Measurements from ENCODE around the gene OBSL1.

OBSL1 gene

GRCh38 chr2:219572237-219573001, 1.1 kb upstream of the OBSL1 start, which contains the start of gene INHA:
INHA (plus strand) TSS chr2:219572310; CDS start chr2:219572375, 65 bp downstream.
- Histone ChIP-seq H3K27ac (ENCODE audit: low read length) (no peak within 1 kb of the TSS), H3K4me3 (ENCODE audit: low read depth in 1 of 2, low read length in 2 of 2) (peak within 1 kb of the TSS in 1 of 2 donors; percentile 74), H3K36me3 (ENCODE audit: control insufficient read depth in 1 of 2, insufficient read depth in 2 of 2, low read length in 2 of 2) (peaks cover 0 to 9% of the 10 kb centered on the region in 2 donors), H3K9me3 (ENCODE audit: control insufficient read depth in 1 of 2, low read length in 2 of 2) (no peaks in the 10 kb centered on the region), H3K27me3 (ENCODE audit: low read depth, low read length) (no peaks in the 10 kb centered on the region), H3K4me1 (ENCODE audit: control insufficient read depth in 1 of 2, insufficient read depth in 2 of 2, low read length in 2 of 2) (peaks cover 0 to 16% of the 10 kb centered on the region in 2 donors)

DNA sequence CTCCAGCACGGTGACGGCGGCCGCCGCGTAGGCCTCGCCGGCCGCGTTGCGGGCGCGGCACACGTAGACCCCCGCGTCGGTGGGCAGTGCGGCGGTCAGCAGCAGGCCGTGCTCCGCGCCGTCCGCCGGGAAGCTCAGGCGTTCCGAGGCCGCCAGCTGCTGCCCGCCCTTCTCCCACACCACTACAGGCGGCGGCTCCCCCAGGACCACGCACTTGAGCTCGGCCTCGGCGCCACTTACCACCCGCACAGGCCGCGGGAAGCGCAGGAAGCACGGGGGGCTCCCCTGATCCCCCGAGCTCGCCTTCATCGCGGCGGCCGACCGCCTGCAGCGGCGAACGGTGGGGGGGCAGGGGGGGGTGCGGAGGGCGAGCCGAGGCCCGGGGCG, 422 bp downstream of the OBSL1 start:
- Histone ChIP-seq H3K9me3 (ENCODE audit: control insufficient read depth in 1 of 2, low read length in 2 of 2) (no peaks in the 10 kb centered on the region), H3K4me1 (ENCODE audit: control insufficient read depth in 1 of 2, insufficient read depth in 2 of 2, low read length in 2 of 2) (peaks cover 0 to 16% of the 10 kb centered on the region in 2 donors), H3K36me3 (ENCODE audit: control insufficient read depth in 1 of 2, insufficient read depth in 2 of 2, low read length in 2 of 2) (peaks cover 0 to 24% of the 10 kb centered on the region in 2 donors), H3K27ac (ENCODE audit: low read length) (no peak overlapping the region), H3K27me3 (ENCODE audit: low read depth, low read length) (no peaks in the 10 kb centered on the region), H3K4me3 (ENCODE audit: low read depth in 1 of 2, low read length in 2 of 2) (peak overlapping the region in 1 of 2 donors; percentile 74)

DNA sequence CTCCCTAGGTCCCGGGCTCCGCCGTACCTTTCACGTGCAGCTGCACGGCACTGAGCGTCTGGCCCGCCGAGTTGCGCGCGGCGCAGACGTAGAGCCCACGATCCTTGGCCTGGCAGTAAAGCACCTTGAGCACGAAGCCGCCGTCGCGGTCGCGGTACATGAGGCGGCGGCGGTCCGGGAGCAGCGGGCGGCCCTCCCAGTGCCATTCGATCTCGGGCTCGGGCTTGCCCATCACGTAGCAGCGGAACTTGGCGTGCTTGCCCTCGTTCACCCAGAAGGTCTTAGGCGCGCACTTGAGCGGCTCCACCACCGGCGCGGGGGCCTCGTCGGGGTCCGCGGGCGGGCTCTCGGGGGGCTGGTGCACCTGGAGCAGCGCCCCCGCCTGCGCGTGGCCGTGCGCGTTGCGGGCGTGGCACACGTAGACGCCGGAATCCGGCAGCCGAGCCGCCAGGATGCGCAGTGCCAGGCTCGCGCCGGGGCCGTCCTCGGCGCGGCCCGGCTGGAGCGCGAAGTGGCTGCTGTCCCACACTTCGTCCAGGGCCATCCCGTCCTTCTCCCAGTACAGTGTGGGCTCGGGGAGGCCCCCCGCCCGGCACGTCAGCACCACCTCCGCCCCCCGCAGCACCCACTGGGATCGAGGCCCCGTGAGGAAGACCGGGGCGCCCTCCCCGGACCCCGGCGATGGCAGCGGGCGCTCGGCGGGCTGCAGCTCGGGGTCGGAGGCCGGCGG, 980 bp downstream of the OBSL1 start:
- Histone ChIP-seq H3K9me3 (ENCODE audit: control insufficient read depth in 1 of 2, low read length in 2 of 2) (no peaks in the 10 kb centered on the region), H3K27ac (ENCODE audit: low read length) (no peak overlapping the region), H3K4me1 (ENCODE audit: control insufficient read depth in 1 of 2, insufficient read depth in 2 of 2, low read length in 2 of 2) (peaks cover 0 to 16% of the 10 kb centered on the region in 2 donors), H3K27me3 (ENCODE audit: low read depth, low read length) (no peaks in the 10 kb centered on the region), H3K36me3 (ENCODE audit: control insufficient read depth in 1 of 2, insufficient read depth in 2 of 2, low read length in 2 of 2) (peaks cover 0 to 24% of the 10 kb centered on the region in 2 donors), H3K4me3 (ENCODE audit: low read depth in 1 of 2, low read length in 2 of 2) (peak overlapping the region in 1 of 2 donors; percentile 74)

GRCh38 chr2:219569635-219570034, 1.7 kb downstream of the OBSL1 start:
- Histone ChIP-seq H3K4me1 (ENCODE audit: control insufficient read depth in 1 of 2, insufficient read depth in 2 of 2, low read length in 2 of 2) (peaks cover 0 to 16% of the 10 kb centered on the region in 2 donors), H3K27ac (ENCODE audit: low read length) (no peak overlapping the region), H3K36me3 (ENCODE audit: control insufficient read depth in 1 of 2, insufficient read depth in 2 of 2, low read length in 2 of 2) (peaks cover 0 to 27% of the 10 kb centered on the region in 2 donors), H3K27me3 (ENCODE audit: low read depth, low read length) (no peaks in the 10 kb centered on the region), H3K4me3 (ENCODE audit: low read depth in 1 of 2, low read length in 2 of 2) (peak overlapping the region in 1 of 2 donors; percentile 74), H3K9me3 (ENCODE audit: control insufficient read depth in 1 of 2, low read length in 2 of 2) (no peaks in the 10 kb centered on the region)

- H3K4me1 ChIP-seq (ENCODE audit: control insufficient read depth in 1 of 2, insufficient read depth in 2 of 2, low read length in 2 of 2), result peaks cover 0 to 16% of the 10 kb centered on the region in 2 donors
- no peaks in the 10 kb centered on the region for H3K9me3 ChIP-seq (ENCODE audit: control insufficient read depth in 1 of 2, low read length in 2 of 2)
- peaks cover 0 to 27% of the 10 kb centered on the region in 2 donors for H3K36me3 ChIP-seq (ENCODE audit: control insufficient read depth in 1 of 2, insufficient read depth in 2 of 2, low read length in 2 of 2)
- H3K27me3 ChIP-seq (ENCODE audit: low read depth, low read length), result no peaks in the 10 kb centered on the region
- no peak overlapping the region for H3K4me3 ChIP-seq (ENCODE audit: low read depth in 1 of 2, low read length in 2 of 2)
- H3K27ac ChIP-seq (ENCODE audit: low read length), result no peak overlapping the region
Measured at GRCh38 chr2:219569041-219569440, 2.3 kb downstream of the OBSL1 start.

- Histone ChIP-seq H3K9me3 (ENCODE audit: control insufficient read depth in 1 of 2, low read length in 2 of 2) (no peaks in the 10 kb centered on the region), H3K27me3 (ENCODE audit: low read depth, low read length) (no peaks in the 10 kb centered on the region), H3K27ac (ENCODE audit: low read length) (no peak overlapping the region), H3K4me3 (ENCODE audit: low read depth in 1 of 2, low read length in 2 of 2) (no peak overlapping the region), H3K4me1 (ENCODE audit: control insufficient read depth in 1 of 2, insufficient read depth in 2 of 2, low read length in 2 of 2) (peaks cover 0 to 16% of the 10 kb centered on the region in 2 donors), H3K36me3 (ENCODE audit: control insufficient read depth in 1 of 2, insufficient read depth in 2 of 2, low read length in 2 of 2) (peaks cover 0 to 37% of the 10 kb centered on the region in 2 donors)
Measured at GRCh38 chr2:219567791-219568361, 3.5 kb downstream of the OBSL1 start.

DNA sequence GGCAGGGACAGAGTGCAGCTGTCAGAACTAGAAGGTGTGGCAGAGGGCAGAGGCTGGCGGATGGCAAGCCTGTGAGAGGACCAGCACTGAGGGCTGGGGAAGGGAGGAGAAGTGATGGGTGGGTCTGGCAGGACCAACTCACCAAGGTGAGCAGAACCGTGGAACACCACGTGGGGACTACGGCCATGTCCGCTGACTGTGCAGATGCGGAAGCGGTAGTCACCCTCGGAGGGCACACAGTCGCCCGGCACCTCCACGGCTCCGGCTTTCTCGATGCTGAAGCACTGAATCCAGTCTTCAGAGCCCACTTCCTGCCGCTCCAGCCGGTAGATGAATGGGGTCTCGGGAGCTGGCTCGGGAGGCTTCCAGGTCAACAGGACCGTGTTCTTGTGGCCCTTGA, 4.2 kb downstream of the OBSL1 start:
- H3K4me3 ChIP-seq (ENCODE audit: low read depth in 1 of 2, low read length in 2 of 2), result no peak overlapping the region
- H3K4me1 ChIP-seq (ENCODE audit: control insufficient read depth in 1 of 2, insufficient read depth in 2 of 2, low read length in 2 of 2), result peaks cover 0 to 16% of the 10 kb centered on the region in 2 donors
- no peaks in the 10 kb centered on the region for H3K9me3 ChIP-seq (ENCODE audit: control insufficient read depth in 1 of 2, low read length in 2 of 2)
- no peak overlapping the region for H3K27ac ChIP-seq (ENCODE audit: low read length)
- no peaks in the 10 kb centered on the region for H3K27me3 ChIP-seq (ENCODE audit: low read depth, low read length)
- peaks cover 0 to 40% of the 10 kb centered on the region in 2 donors for H3K36me3 ChIP-seq (ENCODE audit: control insufficient read depth in 1 of 2, insufficient read depth in 2 of 2, low read length in 2 of 2)

- Histone ChIP-seq H3K4me3 (ENCODE audit: low read depth in 1 of 2, low read length in 2 of 2) (no peak overlapping the region), H3K36me3 (ENCODE audit: control insufficient read depth in 1 of 2, insufficient read depth in 2 of 2, low read length in 2 of 2) (peaks cover 0 to 40% of the 10 kb centered on the region in 2 donors), H3K27ac (ENCODE audit: low read length) (no peak overlapping the region), H3K9me3 (ENCODE audit: control insufficient read depth in 1 of 2, low read length in 2 of 2) (no peaks in the 10 kb centered on the region), H3K4me1 (ENCODE audit: control insufficient read depth in 1 of 2, insufficient read depth in 2 of 2, low read length in 2 of 2) (peaks cover 0 to 12% of the 10 kb centered on the region in 2 donors), H3K27me3 (ENCODE audit: low read depth, low read length) (no peaks in the 10 kb centered on the region)
Measured at GRCh38 chr2:219566640-219567039, 4.7 kb downstream of the OBSL1 start.

DNA sequence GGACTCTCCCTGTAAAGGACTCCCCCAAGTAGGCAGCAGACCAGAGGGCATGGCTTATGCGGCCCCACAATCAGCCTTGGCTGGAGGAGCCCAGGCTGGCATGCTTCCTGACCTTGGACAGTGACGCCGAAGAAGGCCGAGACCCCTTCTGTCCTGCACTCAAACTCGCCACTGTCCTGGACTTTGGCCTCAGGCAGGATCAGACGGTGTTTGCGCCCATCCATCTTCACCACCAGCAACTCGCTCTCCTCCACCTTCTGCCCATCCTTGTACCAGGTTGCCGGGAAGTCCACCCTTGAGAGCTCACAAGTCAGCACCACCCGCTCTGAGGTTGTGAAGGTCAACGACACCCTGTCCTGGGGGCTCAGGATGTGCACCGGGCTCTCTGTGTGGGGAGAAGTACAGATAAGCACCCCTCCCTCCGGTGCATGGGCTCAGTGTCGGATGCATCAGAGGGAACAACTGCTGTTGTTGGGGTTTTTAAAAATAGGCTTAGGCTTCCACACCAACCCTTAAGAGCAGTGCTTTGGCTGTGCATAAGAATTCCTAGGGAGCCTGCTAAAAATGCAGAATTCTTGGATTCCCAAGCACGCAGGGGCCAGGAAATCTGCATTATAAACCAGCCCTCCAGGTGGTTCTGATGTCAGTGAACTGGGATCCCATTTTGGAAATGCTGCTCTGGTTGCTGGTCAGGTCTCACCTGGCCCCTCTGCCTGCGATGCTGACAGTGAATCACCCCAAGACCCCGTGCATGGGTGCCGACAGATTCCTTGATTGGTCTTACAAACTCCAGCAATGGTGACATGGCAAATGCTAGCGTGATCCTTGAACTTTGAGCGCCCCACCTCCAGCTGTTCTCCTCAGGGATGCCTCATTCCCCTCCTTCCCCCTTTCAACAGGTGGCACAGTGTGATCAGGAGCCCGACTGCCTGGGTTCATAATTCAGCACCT, 5.9 kb downstream of the OBSL1 start:
- Histone ChIP-seq H3K36me3 (ENCODE audit: control insufficient read depth in 1 of 2, insufficient read depth in 2 of 2, low read length in 2 of 2) (peaks cover 0 to 40% of the 10 kb centered on the region in 2 donors), H3K27ac (ENCODE audit: low read length) (no peak overlapping the region), H3K4me1 (ENCODE audit: control insufficient read depth in 1 of 2, insufficient read depth in 2 of 2, low read length in 2 of 2) (peaks cover 0 to 8% of the 10 kb centered on the region in 2 donors), H3K27me3 (ENCODE audit: low read depth, low read length) (no peaks in the 10 kb centered on the region), H3K9me3 (ENCODE audit: control insufficient read depth in 1 of 2, low read length in 2 of 2) (no peaks in the 10 kb centered on the region), H3K4me3 (ENCODE audit: low read depth in 1 of 2, low read length in 2 of 2) (no peak overlapping the region)

DNA sequence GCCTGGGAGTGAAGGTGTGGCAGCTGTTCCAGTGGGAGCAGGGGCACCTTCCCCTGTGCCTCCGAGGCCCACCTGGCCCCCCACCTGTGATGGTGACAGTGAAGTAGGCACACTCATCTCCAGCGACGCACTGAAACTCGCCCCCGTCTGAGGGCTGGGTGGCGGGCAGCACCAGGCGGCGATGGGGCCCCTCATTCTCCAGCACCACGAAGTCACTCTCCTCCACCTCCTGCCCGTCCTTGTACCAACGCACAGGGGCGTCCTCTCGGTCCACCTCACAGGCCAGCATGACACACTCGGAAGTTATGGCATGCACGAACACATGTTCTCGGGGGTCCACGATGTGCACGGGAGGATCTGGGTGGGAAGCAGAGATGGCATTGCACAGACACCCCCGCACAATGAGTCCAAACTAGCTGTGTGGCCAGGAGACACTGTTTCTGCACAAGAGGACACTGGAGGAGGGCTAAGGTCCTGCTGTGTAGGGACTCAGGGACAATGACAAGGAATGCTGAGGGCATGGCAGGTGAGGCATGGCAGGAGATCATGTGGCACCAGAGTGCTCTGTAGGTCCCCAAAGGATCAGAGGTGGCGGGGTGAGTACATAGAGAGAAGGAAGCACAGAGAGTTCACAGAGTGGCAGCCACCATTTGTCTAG, 7.9 kb downstream of the OBSL1 start:
- Histone ChIP-seq H3K4me1 (ENCODE audit: control insufficient read depth in 1 of 2, insufficient read depth in 2 of 2, low read length in 2 of 2) (peaks cover 0 to 5% of the 10 kb centered on the region in 2 donors), H3K27ac (ENCODE audit: low read length) (no peak overlapping the region), H3K4me3 (ENCODE audit: low read depth in 1 of 2, low read length in 2 of 2) (no peak overlapping the region), H3K9me3 (ENCODE audit: control insufficient read depth in 1 of 2, low read length in 2 of 2) (no peaks in the 10 kb centered on the region), H3K36me3 (ENCODE audit: control insufficient read depth in 1 of 2, insufficient read depth in 2 of 2, low read length in 2 of 2) (peaks cover 0 to 40% of the 10 kb centered on the region in 2 donors), H3K27me3 (ENCODE audit: low read depth, low read length) (no peaks in the 10 kb centered on the region)

Data from muscle layer of duodenum (tissue), 2 donors.